ENCODE results near the gene L3MBTL2.

Gene L3MBTL2

GRCh38 chr22:41240377-41241132 is 35.4 kb downstream of the L3MBTL2 start, which contains the start of gene CHADL:
TSS of gene CHADL (minus strand) at chr22:41240931. CDS start at chr22:41240881, 50 bp downstream.
- Histone ChIP-seq H3K27ac (no peak within 1 kb of the TSS), H3K36me3 (peaks cover 23% of the 10 kb centered on the region), H3K9me3 (no peaks in the 10 kb centered on the region), H3K9ac (peak within 1 kb of the TSS; percentile 19; the same call in 1 of the 2 replicates), H4K20me1 (peaks cover 7% of the 10 kb centered on the region; the same call in 1 of the 2 replicates), H3K4me3 (no peak within 1 kb of the TSS), H3K27me3 (no peaks in the 10 kb centered on the region), H3K4me1 (peaks cover 33% of the 10 kb centered on the region), H3K4me2 (0 out of 2 replicates have a peak within 1 kb of the TSS, but pooled peaks have one; percentile 2)
- TF ChIP-seq Cebpa-rat (IDR thresholded peaks at IDR 0.05) = no peak

DNA sequence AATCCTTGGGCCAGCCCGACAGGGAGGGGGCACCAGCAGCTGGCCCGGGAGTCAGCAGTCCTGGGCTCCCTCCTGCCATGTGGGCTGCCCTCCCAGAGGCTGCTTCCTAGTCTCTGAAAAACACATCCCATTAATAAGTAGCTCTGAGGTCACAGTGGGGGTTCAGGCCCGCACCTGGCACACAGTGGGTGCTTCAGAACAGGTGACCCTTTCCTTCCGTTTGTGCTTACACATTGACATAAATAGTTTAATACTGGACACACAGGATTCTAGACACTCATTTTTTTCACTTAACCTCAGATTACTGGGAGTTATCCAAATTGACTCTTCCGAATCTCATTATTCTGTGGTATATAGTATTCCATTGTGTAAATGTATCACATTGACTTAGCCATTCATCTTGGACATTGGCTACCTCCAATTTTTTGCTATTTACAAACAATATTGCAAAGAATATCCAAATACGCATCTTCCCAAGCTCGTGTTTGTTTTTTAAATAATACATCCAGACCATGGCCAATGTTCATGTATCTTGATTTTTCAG is 36.1 kb downstream of the L3MBTL2 start:
- no peak overlapping the region for H3K9ac ChIP-seq
- H3K36me3 ChIP-seq = peaks cover 30% of the 10 kb centered on the region
- H3K4me1 ChIP-seq = peaks cover 33% of the 10 kb centered on the region
- no peak overlapping the region for H3K4me2 ChIP-seq
- H3K27ac ChIP-seq = no peak overlapping the region
- no peak for TF ChIP-seq Cebpa-rat (IDR thresholded peaks at IDR 0.05)
- no peaks in the 10 kb centered on the region for H3K9me3 ChIP-seq
- no peak overlapping the region for H3K4me3 ChIP-seq
- no peaks in the 10 kb centered on the region for H3K27me3 ChIP-seq
- peaks cover 12% of the 10 kb centered on the region; the same call in 1 of the 2 replicates for H4K20me1 ChIP-seq

GRCh38 chr22:41242396-41243117 is 37.4 kb downstream of the L3MBTL2 start:
- peaks cover 21% of the 10 kb centered on the region for H3K4me1 ChIP-seq
- no peak overlapping the region for H3K4me2 ChIP-seq
- H3K27ac ChIP-seq = no peak overlapping the region
- no peaks in the 10 kb centered on the region for H3K27me3 ChIP-seq
- no peak for TF ChIP-seq Cebpa-rat (IDR thresholded peaks at IDR 0.05)
- H3K36me3 ChIP-seq = peaks cover 43% of the 10 kb centered on the region
- H3K9me3 ChIP-seq = no peaks in the 10 kb centered on the region
- no peak overlapping the region for H3K9ac ChIP-seq
- no peak overlapping the region for H3K4me3 ChIP-seq
- peaks cover 12% of the 10 kb centered on the region; the same call in 1 of the 2 replicates for H4K20me1 ChIP-seq

GRCh38 chr22:41243361-41243760 is 38.2 kb downstream of the L3MBTL2 start:
- no peak for TF ChIP-seq Cebpa-rat (IDR thresholded peaks at IDR 0.05)
- no peak overlapping the region for H3K4me3 ChIP-seq
- no peak overlapping the region for H3K9ac ChIP-seq
- H3K4me2 ChIP-seq = no peak overlapping the region
- peaks cover 51% of the 10 kb centered on the region for H3K36me3 ChIP-seq
- peaks cover 14% of the 10 kb centered on the region; the same call in 1 of the 2 replicates for H4K20me1 ChIP-seq
- H3K9me3 ChIP-seq = no peaks in the 10 kb centered on the region
- no peaks in the 10 kb centered on the region for H3K27me3 ChIP-seq
- H3K27ac ChIP-seq = no peak overlapping the region
- H3K4me1 ChIP-seq = peaks cover 13% of the 10 kb centered on the region

DNA sequence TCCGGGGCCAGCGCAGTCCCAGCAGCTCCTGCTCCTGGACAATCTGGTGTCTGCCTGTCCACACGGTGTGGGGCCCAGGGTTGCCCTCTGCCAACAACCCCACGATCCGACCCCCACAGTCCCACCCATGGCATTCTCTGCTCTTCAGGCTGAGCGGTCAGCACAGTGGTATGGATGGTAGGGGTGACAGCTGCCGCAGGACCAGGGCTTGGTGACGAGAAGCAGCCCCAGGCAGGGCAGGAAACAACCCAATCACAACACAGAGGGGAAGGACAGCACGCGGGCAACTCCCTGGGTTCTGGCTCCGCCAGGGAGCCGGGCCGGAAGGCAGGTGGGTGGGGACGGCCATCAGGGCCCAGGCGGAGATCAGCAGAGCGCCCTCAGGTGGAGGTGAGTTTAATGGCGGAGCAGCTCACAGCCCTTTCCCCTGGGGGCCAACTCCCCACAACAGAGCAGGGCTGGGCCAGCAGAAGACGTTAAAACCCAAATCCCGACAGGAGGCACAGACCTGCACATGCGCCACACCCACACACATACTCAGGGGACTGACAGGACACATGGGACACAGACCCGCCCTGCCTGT is 40.9 kb downstream of the L3MBTL2 start:
- no peak for TF ChIP-seq Cebpa-rat (IDR thresholded peaks at IDR 0.05)
- Histone ChIP-seq H3K9ac (no peak overlapping the region), H3K27me3 (no peaks in the 10 kb centered on the region), H3K36me3 (peaks cover 78% of the 10 kb centered on the region), H3K4me1 (no peaks in the 10 kb centered on the region; the same call in 1 of the 2 replicates), H3K9me3 (no peaks in the 10 kb centered on the region), H3K4me3 (no peak overlapping the region), H3K4me2 (no peak overlapping the region), H4K20me1 (peaks cover 36% of the 10 kb centered on the region; the same call in 1 of the 2 replicates), H3K27ac (no peak overlapping the region)

GRCh38 chr22:41247703-41248102 is 42.6 kb downstream of the L3MBTL2 start:
- Histone ChIP-seq H3K36me3 (peaks cover 92% of the 10 kb centered on the region), H3K27ac (no peak overlapping the region), H3K9me3 (no peaks in the 10 kb centered on the region), H3K4me3 (no peak overlapping the region), H3K4me2 (no peak overlapping the region), H4K20me1 (peaks cover 36% of the 10 kb centered on the region; the same call in 1 of the 2 replicates), H3K27me3 (no peaks in the 10 kb centered on the region), H3K9ac (no peak overlapping the region), H3K4me1 (no peaks in the 10 kb centered on the region)
- no peak for TF ChIP-seq Cebpa-rat (IDR thresholded peaks at IDR 0.05)

DNA sequence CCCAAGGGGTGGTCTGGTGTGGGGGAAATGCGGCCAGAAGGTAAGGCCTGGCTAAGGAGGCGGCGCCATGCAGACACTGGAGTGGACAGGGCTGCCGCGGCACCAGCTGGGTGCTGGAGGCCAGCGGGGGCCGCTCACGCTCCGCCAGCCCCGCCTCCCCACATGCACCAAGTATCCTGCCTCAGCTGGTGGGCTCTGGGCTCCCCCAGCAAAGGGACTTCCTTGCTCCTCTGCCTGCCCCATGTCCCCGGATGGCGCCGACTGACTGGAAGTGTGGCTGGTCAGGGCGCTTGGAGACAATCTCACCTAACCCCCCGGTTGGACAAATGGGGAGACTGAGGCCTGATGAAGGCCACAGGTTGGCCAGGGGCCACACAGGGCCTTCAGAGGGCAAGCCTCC is 43.2 kb downstream of the L3MBTL2 start:
- Histone ChIP-seq H3K4me2 (no peak overlapping the region), H3K36me3 (peaks cover 93% of the 10 kb centered on the region), H3K9me3 (no peaks in the 10 kb centered on the region), H3K4me1 (no peaks in the 10 kb centered on the region), H3K27ac (no peak overlapping the region), H3K4me3 (no peak overlapping the region), H4K20me1 (peaks cover 36% of the 10 kb centered on the region; the same call in 1 of the 2 replicates), H3K9ac (no peak overlapping the region), H3K27me3 (no peaks in the 10 kb centered on the region)
- TF ChIP-seq Cebpa-rat (IDR thresholded peaks at IDR 0.05) = no peak

DNA sequence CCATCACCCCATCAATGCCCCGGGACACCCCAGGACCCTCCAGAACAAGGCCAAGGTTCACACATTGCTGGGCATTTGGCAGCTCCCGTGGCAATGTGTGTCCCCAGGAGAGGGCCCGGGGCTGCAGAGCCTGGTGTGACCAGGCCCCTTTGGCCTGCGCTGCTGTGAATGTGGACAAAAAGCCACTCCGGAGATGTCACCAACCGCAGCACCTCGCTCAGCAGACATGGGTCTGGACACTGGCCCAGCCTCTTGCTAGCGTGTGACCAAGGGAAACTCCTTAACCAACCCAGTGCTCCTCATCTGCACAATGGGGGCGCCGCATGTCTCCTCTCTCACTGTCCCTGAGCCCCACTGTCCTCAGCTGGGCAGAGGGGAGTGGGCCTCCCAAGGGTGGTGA is 43.6 kb downstream of the L3MBTL2 start:
- Histone ChIP-seq H4K20me1 (peaks cover 36% of the 10 kb centered on the region; the same call in 1 of the 2 replicates), H3K27me3 (no peaks in the 10 kb centered on the region), H3K27ac (no peak overlapping the region), H3K4me1 (no peaks in the 10 kb centered on the region), H3K36me3 (peaks cover 93% of the 10 kb centered on the region), H3K4me2 (no peak overlapping the region), H3K9ac (no peak overlapping the region), H3K9me3 (no peaks in the 10 kb centered on the region), H3K4me3 (no peak overlapping the region)
- TF ChIP-seq Cebpa-rat (IDR thresholded peaks at IDR 0.05) = no peak

- Histone ChIP-seq H3K4me2 (no peak overlapping the region), H3K27me3 (no peaks in the 10 kb centered on the region), H3K4me1 (no peaks in the 10 kb centered on the region), H3K9ac (no peak overlapping the region), H3K27ac (no peak overlapping the region), H3K36me3 (peaks cover 98% of the 10 kb centered on the region), H4K20me1 (peaks cover 36% of the 10 kb centered on the region; the same call in 1 of the 2 replicates), H3K4me3 (no peak overlapping the region), H3K9me3 (no peaks in the 10 kb centered on the region)
- no peak for TF ChIP-seq Cebpa-rat (IDR thresholded peaks at IDR 0.05)
Measured at GRCh38 chr22:41249442-41249841, 44.3 kb downstream of the L3MBTL2 start.
